Cardiac muscle cell (in vitro differentiated cells and primary cell): Measurements from ENCODE around the gene ST6GALNAC3. TPM values are rescaled to one million over a fixed set of nuclear protein-coding genes. Genes with fewer than 3 reads are reported as not detected.

Source experiments
- DNase-seq, 2 donors: peaks; one replicate each; pipeline versions ENCODE4 v3.0.0 to v3.0.0-alpha.2; 2010 to 2017; ENCODE audit warnings: low read depth in 1 of 2, low spot score in 1 of 2
- H3K27ac ChIP-seq: fragments of 200-600 bp; sonication (generic); 2 replicates; pipeline ENCODE4 v1.5.1; 2016
- H3K27me3 ChIP-seq: fragments of 200-600 bp; sonication (generic); 2 replicates; pipeline ENCODE4 v1.6.0; 2016; ENCODE audit warnings: control low read depth
- H3K36me3 ChIP-seq: fragments of 200-600 bp; sonication (generic); 2 replicates; pipeline ENCODE4 v1.5.1; 2016; ENCODE audit warnings: control low read depth
- H3K4me1 ChIP-seq: fragments of 200-600 bp; sonication (generic); 2 replicates; pipeline ENCODE4 v1.8.1; 2017; ENCODE audit warnings: low read depth, mild to moderate bottlenecking, mixed run types
- H3K4me3 ChIP-seq: fragments of 200-600 bp; sonication (generic); 2 replicates; pipeline ENCODE4 v1.5.1; 2016; ENCODE audit warnings: mild to moderate bottlenecking
- H3K9me3 ChIP-seq: fragments of 200-600 bp; sonication (generic); 2 replicates; pipeline ENCODE4 v1.5.1; 2017; ENCODE audit warnings: low read depth, mild to moderate bottlenecking, control low read depth
- CTCF ChIP-seq: IDR thresholded peaks from 2 replicates; pipeline ENCODE4 v1.5.1; 2012; ENCODE audit warnings: low read depth, mild to moderate bottlenecking, low read length
- polyA plus RNA-seq: library from polyadenylated mRNA; unstranded; fragments of >200 nt; fragmentation: Nextera tagmentation; extraction: Ambion mirVana; gene quantifications from 2 replicates; pipeline ENCODE4 v1.2.1, GENCODE V29; 2016
- total RNA-seq: library from RNA; depleted of rRNA; stranded (reverse); fragments of >200 nt; gene quantifications from 2 replicates; pipeline ENCODE4 v1.2.3, GENCODE V29; 2016

The ST6GALNAC3 gene
- total and polyA plus RNA-seq, 2 experiments from 2014 or later: 10.4 to 14.8 TPM

DNA sequence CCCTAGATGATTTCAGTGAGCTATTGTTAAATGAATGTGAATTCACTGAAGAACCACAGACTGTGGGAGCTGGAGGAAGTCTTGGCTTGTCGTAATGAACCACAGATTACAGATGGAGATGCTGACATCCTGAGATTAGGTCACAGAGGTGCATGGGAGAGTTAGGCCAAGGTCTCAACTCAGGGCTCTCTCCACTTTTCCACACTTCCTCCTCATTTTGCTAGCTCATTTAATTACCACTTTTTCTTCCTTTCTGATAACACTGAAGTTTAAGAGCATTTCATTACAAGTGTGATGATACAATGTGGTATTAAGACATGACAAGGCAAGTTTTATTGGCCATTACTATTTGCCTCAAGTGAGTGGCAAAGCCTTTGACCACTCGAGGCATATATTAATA, 30.8 kb downstream of the ST6GALNAC3 start:
- no peak overlapping the region for H3K27ac ChIP-seq
- no peaks in the 10 kb centered on the region for H3K27me3 ChIP-seq
- no peak for DNase-seq

DNA sequence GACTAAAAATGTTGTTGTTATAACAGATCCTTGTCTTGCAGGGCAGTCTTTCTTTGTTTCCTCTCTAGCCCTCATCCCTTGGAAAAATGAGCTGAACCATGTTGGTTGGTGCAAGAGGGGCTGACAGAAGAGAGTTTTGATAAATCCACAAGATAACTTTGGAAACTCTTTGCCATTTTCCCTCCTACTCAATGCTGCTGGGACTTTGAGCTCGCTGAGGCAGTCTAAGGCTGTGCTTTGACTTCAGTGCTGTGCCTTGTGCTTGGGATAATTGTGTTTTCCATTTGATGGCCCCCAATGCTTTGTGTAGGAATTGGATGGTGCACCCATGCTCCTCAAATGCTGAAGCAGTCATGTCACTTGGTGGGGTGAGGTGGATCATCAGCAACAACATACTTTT, 31.7 kb downstream of the ST6GALNAC3 start:
- no peak for DNase-seq
- no peak overlapping the region for H3K27ac ChIP-seq
- H3K27me3 ChIP-seq: no peaks in the 10 kb centered on the region
- no peaks in the 10 kb centered on the region for H3K9me3 ChIP-seq
- H3K4me1 ChIP-seq: no peaks in the 10 kb centered on the region
- no peaks in the 10 kb centered on the region for H3K36me3 ChIP-seq
- no peak overlapping the region for H3K4me3 ChIP-seq
- no peak for TF ChIP-seq CTCF

More for the DNA sequence above, 30.8 kb downstream of the ST6GALNAC3 start:
- no peaks in the 10 kb centered on the region for H3K4me1 ChIP-seq
- no peak for TF ChIP-seq CTCF
- H3K4me3 ChIP-seq: no peak overlapping the region
- H3K9me3 ChIP-seq: no peaks in the 10 kb centered on the region
- H3K36me3 ChIP-seq: no peaks in the 10 kb centered on the region

- no peaks in the 10 kb centered on the region for H3K36me3 ChIP-seq
- no peaks in the 10 kb centered on the region for H3K4me1 ChIP-seq
- no peaks in the 10 kb centered on the region for H3K27me3 ChIP-seq
- no peak for DNase-seq
- no peak for TF ChIP-seq CTCF
- no peak overlapping the region for H3K27ac ChIP-seq
- H3K4me3 ChIP-seq: no peak overlapping the region
- no peaks in the 10 kb centered on the region for H3K9me3 ChIP-seq
These were observed 32.2 kb downstream of the ST6GALNAC3 start for GRCh38 chr1:76106719-76107235.

DNA sequence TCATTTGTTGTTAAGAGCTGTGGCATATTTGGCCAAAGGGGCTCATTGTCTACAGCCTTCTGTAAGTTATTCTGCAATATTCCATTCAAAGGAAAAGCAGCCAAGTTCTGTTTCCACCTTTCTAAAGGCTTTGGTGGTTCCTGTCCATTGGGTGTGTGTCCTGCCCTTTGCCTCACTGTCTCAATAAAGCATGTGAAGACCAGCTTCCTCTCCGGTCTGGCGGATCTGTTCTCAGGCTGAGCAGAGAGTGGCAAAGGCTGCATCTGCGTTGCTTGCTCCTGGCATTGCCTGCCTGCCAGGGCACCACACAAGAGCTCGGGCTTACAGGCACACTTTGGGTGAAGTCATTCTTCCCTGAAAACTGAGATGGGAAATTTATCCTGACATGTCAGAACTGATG, 34.9 kb downstream of the ST6GALNAC3 start:
- Histone ChIP-seq H3K9me3 (no peaks in the 10 kb centered on the region), H3K36me3 (no peaks in the 10 kb centered on the region), H3K27me3 (no peaks in the 10 kb centered on the region), H3K4me3 (no peak overlapping the region), H3K4me1 (no peaks in the 10 kb centered on the region), H3K27ac (no peak overlapping the region)
- no peak for TF ChIP-seq CTCF
- no peak for DNase-seq

DNA sequence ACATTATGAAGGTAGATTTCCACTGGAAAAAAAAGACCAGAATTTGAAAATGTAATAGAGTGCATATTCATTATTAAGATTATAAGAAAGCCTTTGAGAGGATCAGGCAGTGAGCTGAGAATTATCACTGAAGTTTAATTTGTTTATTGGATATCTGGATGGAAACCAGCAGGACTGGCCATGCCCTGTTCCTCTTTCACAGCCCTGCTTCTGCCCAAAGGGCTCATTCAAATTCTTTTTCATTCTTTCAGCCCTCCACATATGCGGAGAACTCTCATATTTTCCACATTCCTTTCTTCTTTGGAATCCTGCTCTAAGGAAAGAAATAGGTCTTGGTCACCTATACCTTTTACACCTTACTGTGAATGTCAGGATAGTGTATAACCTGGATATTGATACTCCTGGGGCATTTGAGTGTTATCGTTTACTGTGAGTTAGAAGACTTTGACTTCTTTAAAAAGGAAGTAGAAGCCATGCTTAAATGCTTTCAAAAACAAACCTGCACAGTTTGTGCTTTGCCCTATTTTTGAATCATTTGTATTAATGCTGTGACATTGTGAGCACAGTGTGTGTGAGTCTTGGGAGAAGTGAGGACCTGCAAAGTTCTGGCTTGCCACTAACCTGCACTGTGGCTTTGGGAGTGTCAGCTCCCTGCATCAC, 35.5 kb downstream of the ST6GALNAC3 start:
- TF ChIP-seq CTCF: no peak
- Histone ChIP-seq H3K9me3 (no peaks in the 10 kb centered on the region), H3K4me3 (no peak overlapping the region), H3K36me3 (no peaks in the 10 kb centered on the region), H3K27ac (no peak overlapping the region), H3K27me3 (no peaks in the 10 kb centered on the region), H3K4me1 (no peaks in the 10 kb centered on the region)
- DNase-seq: no peak
